ENCODE results near the gene TFCP2L1.

Gene TFCP2L1

DNA sequence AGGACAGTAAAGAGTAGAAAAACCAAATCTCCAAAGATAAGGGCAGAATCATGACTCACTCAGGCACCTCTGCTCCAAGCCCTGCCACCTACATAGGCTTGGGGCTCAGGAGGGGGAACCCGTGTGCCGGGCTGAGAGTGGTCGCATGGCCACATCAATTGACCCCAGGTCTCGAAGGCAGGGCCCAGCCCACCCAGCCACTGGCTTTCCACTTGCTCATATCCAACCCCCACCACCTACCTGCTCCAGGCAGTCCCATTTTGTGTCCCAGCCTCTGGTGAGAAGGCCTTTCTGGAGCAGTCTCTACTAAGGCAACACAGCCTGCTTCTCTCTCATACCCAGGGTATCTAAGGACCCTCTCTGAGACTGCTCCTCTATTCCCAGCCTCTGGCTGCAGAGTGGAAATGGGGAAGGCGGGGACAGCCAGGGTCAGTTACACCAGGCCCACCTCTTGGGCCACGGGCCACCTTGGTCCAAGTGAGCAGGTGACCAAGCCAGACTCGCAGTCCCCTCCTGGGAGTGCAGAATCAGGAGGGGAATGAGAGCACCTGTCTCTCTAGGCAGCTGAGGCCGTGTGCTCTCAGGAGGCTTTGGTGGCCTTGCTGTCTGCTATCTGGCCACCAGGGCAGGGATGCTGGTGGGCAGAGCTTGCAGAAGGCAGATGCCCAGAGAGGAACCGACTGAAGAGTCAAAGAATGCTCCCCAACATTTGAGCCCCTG lies 20.8 kb downstream of the TFCP2L1 start:
- no peak for DNase-seq

DNA sequence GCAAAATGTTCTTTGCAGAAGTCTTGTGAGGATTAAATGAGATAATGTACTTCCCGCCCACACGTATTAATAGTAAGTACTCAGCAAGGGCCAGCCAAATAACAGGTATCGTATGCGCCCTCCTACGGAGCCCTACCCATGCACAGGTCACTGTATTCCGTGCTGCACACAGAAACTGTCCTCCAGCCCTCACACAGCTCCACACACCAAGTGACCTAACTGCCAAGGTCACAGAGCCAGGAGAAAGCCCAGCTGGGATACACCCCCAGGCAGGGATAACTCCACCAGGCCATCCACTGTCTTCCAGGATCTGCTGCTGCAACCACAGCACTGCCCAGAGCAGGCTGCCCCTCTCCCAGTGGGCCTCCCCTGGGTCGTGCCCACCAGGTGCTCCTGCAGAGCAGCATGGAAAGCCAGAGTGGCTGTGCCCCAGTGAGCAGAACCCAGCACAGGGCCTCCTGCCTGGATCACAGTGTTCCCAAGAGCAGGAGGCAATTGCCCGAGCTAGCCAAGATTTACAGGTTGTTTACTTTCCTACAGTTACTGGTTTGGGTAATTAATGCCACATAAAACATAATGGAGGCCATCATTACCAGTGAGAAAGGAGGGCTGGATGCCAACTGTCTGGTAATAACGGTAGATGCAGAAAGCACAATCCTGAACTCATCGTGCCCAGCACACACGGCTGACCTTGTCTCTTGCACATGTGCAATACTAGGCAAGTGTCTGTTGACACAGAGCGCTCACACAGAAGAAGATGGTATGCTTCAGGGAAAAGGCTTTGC lies 24.4 kb downstream of the TFCP2L1 start:
- DNase-seq: peak; percentile 62

DNA sequence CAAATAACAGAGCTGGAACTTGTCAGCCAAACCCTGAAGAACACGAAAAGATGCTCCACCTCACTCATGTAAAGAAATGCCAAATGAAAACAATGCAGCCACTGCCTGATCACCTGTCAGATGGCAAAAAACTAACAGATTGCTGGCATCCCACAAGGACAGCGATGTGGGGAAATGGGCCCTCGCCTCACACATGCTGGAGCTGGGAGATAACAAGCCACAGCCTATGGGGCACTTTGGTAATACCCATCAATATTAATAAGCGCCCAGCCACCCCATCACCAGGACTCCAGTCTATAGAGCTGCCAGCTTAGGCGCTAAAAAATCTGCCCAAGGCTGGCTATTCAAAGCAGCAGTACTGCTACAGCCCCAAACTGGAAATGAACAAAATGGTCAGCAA lies 27.0 kb downstream of the TFCP2L1 start:
- DNase-seq: no peak

DNA sequence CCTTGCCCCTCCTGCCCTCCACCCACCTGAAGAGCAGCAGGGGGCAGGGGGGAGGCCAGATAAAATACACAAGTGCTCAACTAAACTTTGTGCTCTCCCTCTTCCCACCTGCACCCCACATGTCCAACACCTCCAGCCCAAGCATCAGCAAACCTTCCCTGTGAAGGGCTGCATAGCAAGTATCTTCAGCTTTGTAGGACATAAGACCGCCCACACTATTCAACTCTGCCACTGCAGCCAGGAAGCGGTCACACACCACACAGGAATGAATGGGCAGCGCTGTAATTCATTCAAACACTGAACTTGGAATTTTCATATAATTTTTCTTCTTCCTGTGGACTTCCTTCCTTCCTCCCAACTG lies 27.5 kb downstream of the TFCP2L1 start:
- DNase-seq: no peak

DNA sequence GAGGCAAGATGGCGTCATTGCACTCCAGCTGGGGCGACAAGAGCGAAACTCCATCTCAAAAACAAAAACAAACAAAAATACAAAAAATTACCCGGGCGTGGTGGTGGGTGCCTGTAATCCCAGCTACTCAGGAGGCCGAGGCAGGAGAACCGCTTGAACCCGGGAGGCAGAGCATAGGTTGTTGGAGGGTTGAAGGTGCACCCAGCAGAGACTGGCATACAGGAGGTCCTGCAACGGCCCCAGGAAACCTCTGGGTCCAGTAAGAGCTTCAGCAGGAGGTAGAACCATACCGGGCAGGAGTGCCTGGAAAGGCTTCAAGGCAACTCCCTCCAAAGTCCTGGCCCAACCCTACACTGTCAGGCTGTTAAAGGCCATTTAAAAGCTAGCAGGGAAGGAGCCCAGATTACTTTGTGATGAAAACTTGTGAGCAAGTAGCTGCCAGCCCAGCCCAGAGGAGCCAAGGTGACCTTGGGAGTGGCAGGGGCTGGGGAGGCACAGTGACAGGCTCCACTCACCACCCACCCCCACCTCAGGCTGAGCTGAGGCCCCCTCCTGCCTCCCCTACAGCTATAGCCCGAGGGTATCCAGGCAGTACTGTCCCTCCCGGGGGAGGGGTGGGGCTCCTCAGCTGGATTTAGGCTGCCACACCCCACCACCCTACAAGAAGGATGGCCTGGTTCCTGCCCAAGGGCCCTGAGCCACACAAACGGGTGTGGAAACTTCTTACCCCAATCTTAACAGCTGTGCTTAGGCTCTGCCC lies 28.1 kb downstream of the TFCP2L1 start:
- DNase-seq: no peak

DNA sequence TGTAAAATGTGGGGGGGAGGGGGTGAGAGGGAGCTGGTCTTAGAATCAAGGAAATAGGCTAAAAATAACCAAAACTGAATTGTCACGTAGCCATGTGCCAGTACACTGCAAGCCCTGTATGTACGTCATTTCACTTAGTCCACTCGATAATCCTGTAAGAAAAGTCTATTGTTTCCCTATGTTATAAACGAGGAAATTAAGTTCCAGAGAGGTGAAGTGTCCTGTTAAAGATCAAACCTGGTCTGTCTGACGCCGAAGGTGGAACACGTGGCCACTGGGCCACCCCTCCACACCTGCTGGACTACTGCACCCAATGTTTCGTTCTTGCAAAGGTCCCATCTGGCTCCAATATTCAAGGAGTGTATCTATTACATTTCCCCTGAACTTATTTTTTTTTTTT lies 29.6 kb downstream of the TFCP2L1 start:
- no peak for DNase-seq

DNA sequence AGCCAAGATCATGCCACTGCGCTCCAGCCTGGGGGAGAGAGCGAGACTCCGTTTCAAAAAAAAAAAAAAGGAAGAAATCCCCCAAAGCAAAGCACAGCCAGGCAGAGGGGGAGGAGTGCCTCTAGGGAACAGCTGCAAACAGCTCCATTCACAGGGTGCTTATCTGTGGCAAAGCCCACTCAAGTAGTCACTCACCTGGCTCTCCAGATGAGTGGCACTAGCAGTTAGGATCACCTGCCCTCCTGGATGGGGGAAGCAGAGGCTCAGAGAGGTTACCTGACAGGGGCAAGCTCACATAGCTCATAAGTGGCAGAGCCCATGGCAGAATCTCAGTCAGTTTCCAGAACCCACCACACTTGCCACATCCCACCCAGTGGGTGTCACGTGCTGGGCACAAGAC lies 30.3 kb downstream of the TFCP2L1 start:
- DNase-seq: no peak

DNA sequence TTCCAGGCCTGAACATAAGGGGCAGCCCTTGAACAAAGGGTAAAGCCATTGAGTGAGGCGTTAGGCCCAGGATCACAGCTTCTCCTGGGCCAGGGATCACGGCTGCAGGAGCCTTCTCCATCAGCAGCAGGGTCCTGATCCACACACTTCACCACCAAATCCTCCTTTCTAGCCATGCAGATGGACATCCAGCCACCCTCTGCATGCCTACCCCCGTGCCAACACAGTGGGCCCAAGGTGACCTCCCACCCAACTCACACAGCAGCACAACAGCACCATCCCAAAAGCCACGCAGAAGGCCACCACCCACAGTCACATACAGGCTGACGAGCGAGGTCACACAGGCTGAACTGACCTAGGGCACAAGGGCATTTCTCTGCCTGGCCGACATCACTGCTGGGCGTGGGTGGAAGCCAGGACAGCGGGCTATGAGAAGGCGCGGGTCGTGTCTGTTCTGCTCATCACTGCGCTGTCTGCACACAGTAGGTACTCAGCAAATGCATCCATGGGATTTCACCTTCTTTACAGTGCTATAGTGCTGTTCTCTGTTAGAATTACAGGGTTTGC lies 31.2 kb downstream of the TFCP2L1 start:
- DNase-seq: no peak

DNA sequence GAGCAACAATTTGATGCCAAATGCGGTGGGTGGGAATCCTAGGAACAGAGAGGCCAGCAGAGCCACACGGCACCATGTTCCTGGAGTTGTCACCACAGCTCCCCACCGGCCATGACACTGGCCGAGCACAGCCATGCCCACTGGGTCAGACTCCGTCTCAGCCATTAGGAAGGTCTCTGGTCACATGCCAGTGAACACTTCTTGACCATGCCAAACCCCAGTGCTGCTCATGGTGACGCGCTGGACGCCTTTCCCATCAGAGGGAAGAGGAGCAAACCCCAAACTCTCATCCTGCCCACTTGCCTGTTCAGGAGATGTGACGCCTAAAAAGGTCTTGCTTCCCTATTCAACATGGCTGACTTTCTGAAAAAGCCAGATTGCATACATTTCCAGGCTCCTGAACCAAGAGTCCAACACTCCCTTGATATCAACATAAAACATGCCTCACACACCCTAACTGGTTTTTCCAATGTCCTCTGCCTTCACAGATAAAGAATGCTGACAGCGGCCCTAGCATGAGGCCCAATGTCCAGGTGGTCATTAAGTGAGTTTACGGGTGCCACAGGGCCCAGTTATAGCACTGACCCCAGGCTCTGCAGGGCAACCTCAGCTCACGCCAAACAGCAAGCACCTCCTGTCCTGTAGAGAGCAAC lies 31.9 kb downstream of the TFCP2L1 start:
- DNase-seq: no peak

DNA sequence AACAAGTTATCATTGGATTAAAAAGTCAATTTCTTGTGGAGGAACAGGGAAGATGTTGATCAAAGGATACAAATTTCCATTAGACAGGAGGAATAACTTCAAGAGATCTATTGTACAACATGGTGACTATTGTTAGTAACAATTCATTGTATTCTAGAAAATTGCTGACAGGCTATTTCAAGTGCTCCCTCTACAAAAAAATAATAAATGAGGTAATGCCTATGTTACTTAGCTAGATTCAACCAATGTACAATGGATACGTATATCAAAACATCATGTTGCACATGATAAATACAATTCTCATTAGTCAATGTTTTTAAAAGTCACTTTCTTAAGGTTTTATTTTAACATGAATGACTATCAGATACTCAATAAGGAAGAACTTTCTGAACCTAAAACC lies 33.5 kb downstream of the TFCP2L1 start:
- DNase-seq: no peak

DNA sequence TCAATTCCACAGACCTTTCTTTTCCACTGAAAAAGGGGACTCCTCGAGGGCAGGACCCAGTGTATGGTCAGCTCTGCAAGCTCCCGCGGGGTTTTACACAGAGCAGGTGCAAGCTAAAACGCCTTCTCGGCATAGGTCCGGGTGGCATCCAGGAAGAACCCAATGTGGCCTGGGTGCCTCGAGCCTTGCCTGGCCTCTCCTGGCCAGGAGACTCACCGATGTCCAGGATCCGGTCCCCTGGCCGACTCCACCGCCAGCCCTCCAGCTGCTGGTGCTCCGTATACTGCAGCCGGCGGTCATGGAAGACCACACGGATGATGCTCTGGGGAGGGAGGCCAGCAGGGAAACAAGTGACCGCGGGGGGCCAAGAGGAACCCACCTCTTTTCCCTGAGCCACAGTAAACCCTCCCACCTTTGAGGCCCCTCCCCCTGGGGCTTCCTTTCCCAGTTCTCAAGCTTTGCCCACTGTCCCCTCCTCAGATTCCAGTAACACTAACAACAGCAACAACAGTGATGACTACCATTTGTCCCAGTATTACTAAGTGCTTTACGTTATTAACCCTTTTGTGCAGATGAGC lies 36.1 kb downstream of the TFCP2L1 start:
- no peak for DNase-seq

DNA sequence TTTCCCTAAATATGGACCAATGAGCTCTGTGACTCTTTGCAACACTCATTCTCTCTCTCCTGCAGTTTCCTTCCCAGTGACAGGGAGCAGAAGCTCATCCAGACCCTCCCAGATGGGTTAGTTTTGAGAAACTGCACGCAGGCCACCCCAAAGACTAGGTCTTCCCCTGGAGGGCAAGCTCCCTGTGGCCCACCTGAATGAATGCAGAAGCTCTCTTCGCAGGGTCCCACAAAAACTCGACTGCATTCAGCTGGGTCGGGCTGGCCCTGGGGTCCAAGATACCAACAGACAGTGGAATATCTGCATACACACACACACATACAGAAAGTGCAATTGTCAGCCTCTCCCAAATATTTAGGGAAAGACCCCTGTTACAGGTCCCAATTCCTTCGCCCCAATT lies 37.0 kb downstream of the TFCP2L1 start:
- no peak for DNase-seq

DNA sequence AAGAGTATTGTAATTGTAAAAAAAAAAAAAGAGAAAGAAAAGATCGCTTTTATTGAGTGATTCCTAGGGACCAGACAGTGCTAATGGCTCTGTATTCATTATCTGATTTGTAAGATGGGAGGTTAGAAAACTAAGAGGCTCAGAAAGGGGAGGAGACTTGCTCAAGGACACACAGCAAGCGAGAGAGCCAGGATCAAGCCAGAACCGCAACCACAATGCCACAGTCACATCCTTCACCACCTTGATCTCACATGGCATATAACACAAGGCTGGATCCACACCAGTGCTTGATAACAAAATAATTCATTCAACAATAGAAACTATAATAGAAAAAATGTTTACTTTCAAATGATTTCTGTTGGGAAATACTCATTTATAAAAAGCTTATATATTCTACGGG lies 37.5 kb downstream of the TFCP2L1 start:
- no peak for DNase-seq

DNA sequence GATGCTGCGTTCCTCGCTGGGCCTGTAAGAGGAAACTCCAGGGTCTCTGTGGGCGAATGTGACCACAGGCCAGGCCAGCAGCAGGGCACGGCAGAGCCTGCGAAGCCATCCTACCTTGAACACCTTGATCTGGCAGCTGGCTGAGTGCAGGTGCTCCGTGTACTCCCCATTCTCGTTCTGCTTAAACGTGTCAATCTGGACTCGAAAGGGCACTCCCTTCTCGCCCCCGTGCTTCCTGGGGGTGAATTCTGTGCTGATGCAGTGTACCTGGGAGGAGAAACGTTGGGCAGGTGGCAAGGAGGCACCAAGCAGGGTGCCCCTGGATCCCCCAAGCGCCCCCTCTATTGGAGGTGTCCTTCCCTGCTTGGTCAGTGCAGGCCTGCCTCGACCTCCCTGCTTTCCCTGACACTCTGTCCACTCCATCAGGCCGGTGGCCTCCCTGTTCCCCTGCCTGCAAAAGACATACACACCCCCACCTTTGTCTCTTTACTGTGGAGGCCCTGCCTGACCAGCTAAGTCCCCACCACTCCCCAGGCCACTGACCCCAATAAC lies 38.2 kb downstream of the TFCP2L1 start:
- DNase-seq: no peak

DNA sequence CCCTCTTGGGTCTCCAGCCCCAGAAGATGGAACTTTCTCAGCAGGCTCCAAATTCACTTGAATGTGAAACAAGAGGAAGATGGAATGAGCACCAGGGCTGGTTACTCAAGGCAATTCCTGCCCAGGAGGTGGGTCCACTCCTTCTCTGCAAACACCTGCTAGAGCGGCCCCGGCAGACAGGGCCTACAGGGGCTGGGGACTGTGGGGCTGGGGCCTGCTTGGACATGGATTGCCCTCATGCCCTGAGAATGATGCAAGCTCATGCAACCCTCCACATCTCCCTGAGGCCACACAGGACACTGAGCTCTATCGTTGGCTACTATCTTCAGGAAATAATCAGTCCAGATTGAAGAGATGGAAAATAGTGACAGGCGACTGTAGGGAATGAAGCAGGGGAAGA lies 39.1 kb downstream of the TFCP2L1 start:
- DNase-seq: no peak

DNA sequence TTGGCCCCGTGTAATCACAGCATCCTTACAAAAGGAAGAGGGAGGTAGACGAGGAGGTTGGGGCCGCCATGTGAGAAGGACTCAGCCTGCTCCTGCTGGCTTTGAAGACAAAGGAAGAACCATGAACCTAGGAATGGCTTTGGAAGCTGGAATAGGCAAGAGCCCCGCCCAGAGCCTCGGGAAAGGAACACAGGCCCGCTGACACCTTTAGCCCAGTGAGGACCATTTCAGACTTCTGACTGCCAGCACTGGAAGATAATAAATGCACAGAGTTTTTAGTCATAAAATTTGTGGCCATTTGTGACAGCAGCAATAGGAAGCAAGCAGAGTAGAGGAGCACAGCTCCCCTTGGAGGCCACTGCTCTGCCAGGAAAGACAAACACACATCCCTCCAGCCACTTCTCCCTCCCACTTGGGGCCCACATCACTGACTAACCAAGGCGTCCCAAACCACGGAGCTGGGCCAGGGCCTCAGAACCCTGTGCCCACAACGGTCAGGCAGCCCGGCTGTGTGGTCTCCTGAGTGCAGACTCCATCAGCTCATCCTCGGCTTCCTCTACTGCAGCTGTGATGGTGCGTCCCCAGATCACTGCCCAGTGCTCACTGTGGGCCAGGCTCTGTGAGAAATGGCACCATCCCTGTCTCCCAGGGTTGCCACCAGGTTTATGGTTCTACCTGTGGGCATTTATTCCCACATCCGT lies 39.7 kb downstream of the TFCP2L1 start:
- DNase-seq: no peak

DNA sequence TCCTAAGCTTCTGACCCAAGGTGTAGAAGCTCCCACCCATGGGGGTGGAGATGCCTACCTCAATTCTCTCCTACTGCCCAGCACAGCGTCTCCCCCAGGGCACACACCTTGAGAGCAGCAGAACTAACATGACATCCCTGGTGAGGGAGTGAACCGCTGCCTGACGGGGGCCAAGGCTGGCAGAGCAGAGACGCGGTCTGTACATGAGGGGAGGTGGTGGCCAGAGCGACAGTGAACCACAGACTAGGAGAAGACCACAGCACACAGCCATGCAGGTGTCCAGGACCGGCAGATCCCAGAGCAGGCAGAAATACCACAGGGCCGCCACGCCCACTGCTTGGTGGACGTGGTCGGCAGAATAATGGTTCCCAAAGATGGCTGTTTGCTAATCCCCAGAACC lies 40.4 kb downstream of the TFCP2L1 start:
- DNase-seq: no peak

DNA sequence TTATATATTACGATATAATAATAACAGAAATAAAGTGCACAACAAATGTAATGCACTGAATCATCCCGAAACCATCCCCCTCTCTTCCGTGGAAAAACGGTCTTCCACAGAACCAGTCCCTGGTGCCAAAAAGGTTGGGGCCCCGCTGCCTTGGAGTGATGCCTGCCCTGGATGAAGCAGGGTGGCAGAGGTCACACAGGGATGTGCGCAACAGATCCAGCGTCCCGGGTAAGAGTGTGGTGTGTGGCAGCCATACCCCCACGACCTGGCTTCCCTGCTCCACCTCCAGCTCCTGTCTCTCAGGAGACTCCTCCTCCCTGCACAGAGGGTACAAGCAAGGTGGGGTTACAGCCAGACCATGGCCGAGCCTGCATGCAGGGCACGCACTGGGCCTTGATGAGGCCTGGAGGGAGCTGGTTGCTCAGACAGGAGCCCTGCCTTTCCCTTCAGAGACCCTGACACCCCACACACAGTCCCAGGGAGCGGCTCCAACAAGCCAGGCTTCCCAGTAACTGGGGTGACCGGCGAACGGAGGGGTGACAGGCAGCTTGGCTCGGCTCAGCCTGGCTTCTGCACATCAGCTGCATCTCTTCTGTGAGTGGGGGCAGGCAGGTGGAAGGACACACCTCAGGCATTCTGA lies 41.1 kb downstream of the TFCP2L1 start:
- no peak for DNase-seq

DNA sequence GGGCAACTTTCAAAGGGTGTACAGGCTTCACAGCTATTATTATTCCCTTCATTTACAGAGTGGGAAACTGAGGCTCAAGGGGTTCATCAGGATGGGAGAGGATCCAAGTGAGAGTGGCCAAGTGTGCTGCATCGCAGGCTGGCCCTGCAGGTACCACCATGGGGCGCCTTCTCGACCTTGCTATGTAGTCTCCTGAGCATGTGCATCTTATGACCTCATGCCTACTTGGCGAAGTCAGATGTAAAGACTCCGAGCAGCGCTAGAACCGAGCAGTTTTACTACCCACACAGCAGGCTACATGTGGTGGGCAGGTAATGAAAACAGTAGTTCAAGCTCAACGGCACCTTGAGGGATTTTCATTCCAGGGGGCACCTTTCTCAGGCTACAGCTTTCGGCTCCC lies 42.0 kb downstream of the TFCP2L1 start:
- DNase-seq: no peak

DNA sequence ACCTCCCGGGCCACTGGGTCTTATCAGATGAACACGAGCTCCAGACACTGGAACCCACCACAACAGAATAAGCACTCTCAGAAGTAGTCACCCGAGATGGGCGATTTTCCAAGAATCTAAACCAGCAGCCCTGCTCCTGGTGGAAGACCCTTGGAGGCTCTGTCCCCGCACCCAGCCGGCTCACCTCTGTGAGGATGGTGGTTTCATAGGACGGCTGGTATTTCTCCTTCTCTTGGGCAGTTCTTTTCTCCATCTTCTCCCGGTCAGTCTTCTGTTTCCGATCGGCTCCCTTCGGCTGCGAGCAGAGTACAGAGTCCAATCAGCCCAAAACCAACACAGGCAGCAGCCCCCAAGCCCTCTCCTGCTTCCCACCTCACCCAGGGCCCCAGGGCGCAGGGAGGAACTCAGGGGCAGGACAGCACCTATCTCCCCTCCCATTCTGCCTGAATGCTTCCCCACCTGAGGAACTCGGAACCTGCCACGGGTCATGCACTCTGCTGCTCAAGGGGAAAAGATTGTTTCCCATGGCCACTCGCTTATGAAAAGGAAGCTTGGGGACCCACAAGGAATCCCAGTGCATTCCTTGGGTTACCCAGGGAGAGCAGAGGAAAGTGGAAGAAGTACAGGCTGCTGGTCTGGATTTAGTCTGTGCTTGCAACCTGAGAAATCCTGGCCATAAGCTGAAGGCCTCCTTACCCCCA lies 42.7 kb downstream of the TFCP2L1 start:
- DNase-seq: no peak

DNA sequence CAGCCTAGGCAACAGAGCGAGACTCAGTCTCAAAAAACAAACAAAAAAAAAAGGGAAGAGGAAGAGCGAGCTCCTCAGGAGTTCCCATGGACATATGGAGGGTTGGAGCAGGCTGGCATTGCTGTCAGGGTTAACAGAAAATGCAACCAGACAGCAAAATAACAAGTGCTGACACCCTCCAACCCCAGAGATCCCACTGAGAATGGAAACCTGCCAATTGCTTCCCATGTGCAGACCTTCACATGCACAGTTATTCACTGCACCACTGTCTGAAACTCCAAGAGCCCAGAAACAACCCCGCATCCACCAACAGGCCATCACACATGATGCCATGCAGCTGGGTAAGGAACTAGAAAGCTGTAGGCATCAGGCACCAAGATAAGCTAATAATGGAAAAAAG lies 43.5 kb downstream of the TFCP2L1 start:
- DNase-seq: no peak
